GM12872 (cell line): ENCODE data around the gene COQ7.

Experiments used
- TF ChIP-seq, protein P1 (sequence below): IDR thresholded peaks from 3 replicates; pipeline ENCODE4 v1.5.1; 2011; ENCODE audit warnings: low read depth, mild to moderate bottlenecking, low read length, moderate library complexity; ENCODE audit not compliant: insufficient read depth

Gene COQ7

DNA sequence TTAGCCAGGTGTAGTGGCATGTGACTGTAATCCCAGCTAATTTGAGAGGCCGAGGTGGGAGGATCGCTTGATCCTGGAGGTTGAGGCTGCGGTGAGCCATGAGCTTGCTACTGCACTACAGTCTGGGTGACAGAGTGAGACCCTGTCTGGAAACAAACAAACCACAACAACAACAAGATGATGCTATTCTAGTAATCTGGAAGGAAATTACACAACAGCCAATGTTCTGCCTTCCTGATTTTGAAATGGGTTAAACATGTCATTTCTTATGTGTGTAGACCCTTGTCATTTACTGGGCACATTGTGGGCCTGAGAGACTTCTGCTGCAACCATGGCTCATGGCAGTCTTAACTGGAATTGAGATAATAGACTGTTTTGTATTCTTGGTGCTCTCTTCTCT, 5.9 kb downstream of the COQ7 start:
- TF ChIP-seq, protein P1, sequence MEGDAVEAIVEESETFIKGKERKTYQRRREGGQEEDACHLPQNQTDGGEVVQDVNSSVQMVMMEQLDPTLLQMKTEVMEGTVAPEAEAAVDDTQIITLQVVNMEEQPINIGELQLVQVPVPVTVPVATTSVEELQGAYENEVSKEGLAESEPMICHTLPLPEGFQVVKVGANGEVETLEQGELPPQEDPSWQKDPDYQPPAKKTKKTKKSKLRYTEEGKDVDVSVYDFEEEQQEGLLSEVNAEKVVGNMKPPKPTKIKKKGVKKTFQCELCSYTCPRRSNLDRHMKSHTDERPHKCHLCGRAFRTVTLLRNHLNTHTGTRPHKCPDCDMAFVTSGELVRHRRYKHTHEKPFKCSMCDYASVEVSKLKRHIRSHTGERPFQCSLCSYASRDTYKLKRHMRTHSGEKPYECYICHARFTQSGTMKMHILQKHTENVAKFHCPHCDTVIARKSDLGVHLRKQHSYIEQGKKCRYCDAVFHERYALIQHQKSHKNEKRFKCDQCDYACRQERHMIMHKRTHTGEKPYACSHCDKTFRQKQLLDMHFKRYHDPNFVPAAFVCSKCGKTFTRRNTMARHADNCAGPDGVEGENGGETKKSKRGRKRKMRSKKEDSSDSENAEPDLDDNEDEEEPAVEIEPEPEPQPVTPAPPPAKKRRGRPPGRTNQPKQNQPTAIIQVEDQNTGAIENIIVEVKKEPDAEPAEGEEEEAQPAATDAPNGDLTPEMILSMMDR = no peak

DNA sequence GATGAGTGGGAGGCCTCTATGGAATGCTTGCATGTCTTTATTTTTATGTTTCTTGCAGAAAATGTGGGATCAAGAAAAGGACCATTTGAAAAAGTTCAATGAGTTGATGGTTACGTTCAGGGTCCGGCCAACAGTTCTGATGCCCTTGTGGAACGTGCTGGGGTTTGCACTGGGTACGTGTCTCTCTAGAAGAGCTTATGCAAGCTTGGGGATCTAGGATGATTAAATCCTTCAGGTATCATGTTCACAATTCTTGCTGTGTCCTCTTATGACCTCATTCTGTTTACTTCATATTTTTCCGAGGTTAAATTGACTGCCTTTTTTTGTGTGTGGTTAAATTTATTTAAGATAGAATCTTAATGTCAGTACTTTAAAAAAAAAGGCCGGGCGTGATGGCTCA, 6.4 kb downstream of the COQ7 start:
- TF ChIP-seq, protein P1 = no peak

DNA sequence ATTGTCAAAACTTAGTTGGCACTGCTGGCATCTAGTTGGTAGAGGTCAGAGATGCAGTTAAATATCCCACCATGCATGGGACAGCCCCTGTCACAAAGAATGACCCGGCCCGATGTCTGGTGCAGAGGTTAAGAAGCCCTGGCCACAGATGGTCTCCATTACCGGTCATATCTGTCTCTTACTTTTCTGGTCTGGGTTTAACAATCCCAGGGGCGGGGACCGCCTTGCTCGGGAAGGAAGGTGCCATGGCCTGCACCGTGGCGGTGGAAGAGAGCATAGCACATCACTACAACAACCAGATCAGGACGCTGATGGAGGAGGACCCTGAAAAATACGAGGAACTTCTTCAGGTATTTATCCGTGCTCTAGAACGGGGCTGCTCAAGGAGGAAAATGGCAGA, 8.1 kb downstream of the COQ7 start:
- TF ChIP-seq, protein P1 = no peak

DNA sequence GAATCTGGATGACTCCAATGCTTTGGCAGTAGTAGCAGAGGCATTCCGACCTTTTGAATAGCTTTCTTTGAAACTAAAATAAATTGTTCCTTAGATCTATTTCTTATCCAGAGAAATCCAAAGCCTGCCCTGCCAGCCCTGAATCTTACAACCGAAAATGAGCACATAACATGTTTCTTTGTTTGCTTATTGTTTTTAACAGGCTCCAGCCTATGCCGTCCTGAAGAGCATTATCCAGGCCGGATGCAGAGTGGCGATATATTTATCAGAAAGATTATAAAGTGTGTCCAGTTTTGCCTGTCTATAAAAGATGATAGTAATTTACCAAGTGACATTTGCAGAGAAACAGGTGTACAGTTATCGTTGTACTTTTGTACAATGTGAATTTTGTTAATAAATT, 10.5 kb downstream of the COQ7 start:
- TF ChIP-seq, protein P1 = no peak

DNA sequence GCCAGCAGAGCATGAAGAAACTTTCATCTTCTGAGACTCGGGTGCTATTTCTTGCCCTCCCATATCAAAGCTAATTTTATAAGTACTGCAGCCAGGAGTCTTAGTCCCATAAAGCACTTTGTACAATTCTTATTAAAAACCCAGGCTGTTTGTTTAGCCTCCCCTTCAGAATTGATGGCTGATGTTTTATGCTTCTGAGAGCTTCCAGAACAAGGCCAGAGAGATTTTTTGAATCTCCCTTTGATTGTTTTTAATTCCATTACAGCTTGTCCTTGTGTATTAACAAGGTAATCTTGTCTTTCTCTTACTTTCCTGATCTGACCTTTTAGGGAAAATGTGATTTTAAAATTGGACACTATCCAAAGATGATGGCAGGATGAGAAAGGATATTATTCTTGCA, 16.3 kb downstream of the COQ7 start:
- TF ChIP-seq, protein P1 = no peak

DNA sequence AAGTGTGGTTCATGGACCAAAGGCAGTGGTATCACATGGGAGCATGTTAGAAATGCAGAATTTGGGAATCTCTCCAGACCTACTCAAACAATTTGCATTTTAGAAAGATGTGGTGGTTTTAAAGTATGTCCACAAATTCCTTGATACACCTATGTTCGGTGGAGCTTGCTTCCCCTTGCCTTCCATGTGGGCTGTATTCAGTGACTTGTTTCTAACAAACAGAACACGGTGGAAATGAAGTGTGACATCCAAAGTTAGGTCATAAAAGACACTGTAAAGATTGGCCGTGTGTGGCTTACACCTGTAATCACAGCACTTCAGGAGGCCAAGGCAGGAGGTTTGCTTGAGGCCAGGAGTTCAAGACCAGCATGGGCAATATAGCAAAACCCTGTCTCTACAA, 16.7 kb downstream of the COQ7 start:
- TF ChIP-seq, protein P1 = no peak

DNA sequence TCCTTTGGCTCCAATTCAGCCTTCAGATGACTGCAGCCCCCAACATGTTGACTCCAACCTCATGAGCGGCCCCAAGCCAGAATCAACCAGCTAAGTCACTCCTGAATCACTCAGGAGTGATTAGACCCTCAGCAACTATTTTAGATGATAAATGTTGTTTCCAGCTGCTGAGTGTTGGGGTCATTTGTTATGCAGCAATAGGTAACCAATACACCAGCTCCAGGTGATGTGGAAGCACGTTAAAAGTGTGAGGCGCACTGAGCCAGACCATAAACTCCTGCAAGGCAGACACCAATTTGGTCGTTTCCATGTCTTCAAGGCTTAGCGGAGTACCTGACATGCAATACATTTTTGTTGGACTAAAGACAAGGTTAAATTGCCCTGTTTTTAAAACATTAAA, 17.5 kb downstream of the COQ7 start:
- TF ChIP-seq, protein P1 = no peak
